ENCODE measurements around the gene DOCK7. TPM values are rescaled to one million over a fixed set of nuclear protein-coding genes. Genes with fewer than 3 reads are reported as not detected.
"Not testable (repeated sequence)": the region's sequence is repeated elsewhere in the genome, so short reads cannot be mapped to it uniquely, and the experiment has no call there.

Gene DOCK7
- total and polyA plus RNA-seq, 9 donors, result 12.7 to 43.1 (median 38.2) TPM

- no peaks in the 10 kb centered on the region for H3K4me1 ChIP-seq (ENCODE audit: insufficient read depth)
- no peaks in the 10 kb centered on the region for H3K9me3 ChIP-seq
- TF ChIP-seq EP300 (IDR thresholded peaks at IDR 0.05) (no peak), CTCF (IDR thresholded peaks at IDR 0.05) (no peak), POLR2A (IDR thresholded peaks at IDR 0.05) (no peak)
- H3K4me3 ChIP-seq, result no peak overlapping the region
- no peaks in the 10 kb centered on the region for H3K27me3 ChIP-seq
- no peaks in the 10 kb centered on the region for H3K36me3 ChIP-seq
- 87 to 91% (median 88%) methylated on average over 1 of the region's 1 CpG for WGBS, 3 donors
- H3K27ac ChIP-seq, result no peak overlapping the region
- intact Hi-C loops (cut with DNase I), result no loop called here
- no peak for DNase-seq
These were observed 62.8 kb downstream of the DOCK7 start for GRCh38 chr1:62625415-62625814.

GRCh38 chr1:62621907-62622306 is 66.3 kb downstream of the DOCK7 start:
- no peak overlapping the region for H3K4me3 ChIP-seq
- peak in 1 of 5 donors; percentile 32 for DNase-seq
- no peaks in the 10 kb centered on the region for H3K36me3 ChIP-seq
- H3K27ac ChIP-seq, result no peak overlapping the region
- H3K27me3 ChIP-seq, result no peaks in the 10 kb centered on the region
- H3K9me3 ChIP-seq, result no peaks in the 10 kb centered on the region
- H3K4me1 ChIP-seq (ENCODE audit: insufficient read depth), result no peaks in the 10 kb centered on the region
- WGBS, 3 donors, result 92 to 100% (median 99%) methylated on average over 1 of the region's 1 CpG
- intact Hi-C loops (cut with DNase I), result no loop called here
- TF ChIP-seq EP300 (IDR thresholded peaks at IDR 0.05), result no peak
- TF ChIP-seq POLR2A (IDR thresholded peaks at IDR 0.05), result no peak
- TF ChIP-seq CTCF (IDR thresholded peaks at IDR 0.05), result no peak

GRCh38 chr1:62613890-62614289 is 74.3 kb downstream of the DOCK7 start:
- Histone ChIP-seq H3K9me3 (no peaks in the 10 kb centered on the region), H3K27me3 (no peaks in the 10 kb centered on the region), H3K36me3 (no peaks in the 10 kb centered on the region), H3K4me1 (ENCODE audit: insufficient read depth) (no peaks in the 10 kb centered on the region), H3K27ac (no peak overlapping the region), H3K4me3 (no peak overlapping the region)
- intact Hi-C loops (cut with DNase I), result no loop called here
- DNase-seq, result no peak
- no peak for TF ChIP-seq EP300 (IDR thresholded peaks at IDR 0.05)
- no peak for TF ChIP-seq POLR2A (IDR thresholded peaks at IDR 0.05)
- no peak for TF ChIP-seq CTCF (IDR thresholded peaks at IDR 0.05)
- WGBS, 3 donors, result 90 to 95% (median 94%) methylated on average over 1 of the region's 1 CpG

- no peak overlapping the region for H3K27ac ChIP-seq
- DNase-seq, result no peak
- 83 to 86% (median 85%) methylated on average over 5 of the region's 5 CpGs for WGBS, 3 donors
- no peaks in the 10 kb centered on the region for H3K36me3 ChIP-seq
- no peaks in the 10 kb centered on the region for H3K9me3 ChIP-seq
- H3K4me1 ChIP-seq (ENCODE audit: insufficient read depth), result no peaks in the 10 kb centered on the region
- H3K27me3 ChIP-seq, result no peaks in the 10 kb centered on the region
- intact Hi-C loops (cut with DNase I), result no loop called here
- TF ChIP-seq CTCF (IDR thresholded peaks at IDR 0.05) (no peak), EP300 (IDR thresholded peaks at IDR 0.05) (no peak), POLR2A (IDR thresholded peaks at IDR 0.05) (no peak)
- no peak overlapping the region for H3K4me3 ChIP-seq
These were observed 74.9 kb downstream of the DOCK7 start for GRCh38 chr1:62613325-62613727.

- no peaks in the 10 kb centered on the region for H3K27me3 ChIP-seq
- H3K4me1 ChIP-seq (ENCODE audit: insufficient read depth), result no peaks in the 10 kb centered on the region
- WGBS, 3 donors, result 85 to 89% (median 86%) methylated on average over 2 of the region's 2 CpGs
- no peak overlapping the region for H3K27ac ChIP-seq
- TF ChIP-seq EP300 (IDR thresholded peaks at IDR 0.05) (no peak), CTCF (IDR thresholded peaks at IDR 0.05) (no peak), POLR2A (IDR thresholded peaks at IDR 0.05) (no peak)
- no peak for DNase-seq
- intact Hi-C loops (cut with DNase I), result no loop called here
- no peak overlapping the region for H3K4me3 ChIP-seq
- H3K9me3 ChIP-seq, result no peaks in the 10 kb centered on the region
- H3K36me3 ChIP-seq, result no peaks in the 10 kb centered on the region
These were observed 75.4 kb downstream of the DOCK7 start for GRCh38 chr1:62612770-62613169.

- H3K36me3 ChIP-seq; intact Hi-C loops (cut with DNase I); H3K4me3 ChIP-seq; H3K9me3 ChIP-seq; H3K4me1 ChIP-seq (ENCODE audit: insufficient read depth); H3K27me3 ChIP-seq; DNase-seq; H3K27ac ChIP-seq: not testable (repeated sequence)
- WGBS, 3 donors, result 96 to 100% (median 97%) methylated on average over 1 of the region's 1 CpG
These were observed 77.6 kb downstream of the DOCK7 start for GRCh38 chr1:62610588-62610987.

All from ovary (tissue), 9 donors.